ENCODE data around the gene KCTD6. TPM values are rescaled to one million over a fixed set of nuclear protein-coding genes. Genes with fewer than 3 reads are reported as not detected.
A peak's percentile ranks its signal among the peaks of the same experiment; 100 is the strongest.

Gene KCTD6
- total RNA-seq (10 to 100 TPM; 14.9 to 19.8 TPM), polyA plus RNA-seq (ENCODE audit: insufficient read depth, low read depth, low replicate concordance) (9.5 TPM)
- long read RNA-seq, donor 1, transcript KCTD6-202 (3 exons, 1,533 nt): major isoform, 8 of 10 reads
- long read RNA-seq, donor 1, partial matches to known transcripts: 0 of 10 reads
- long read RNA-seq, donor 1, other reads (novel, unspliced or antisense): 0 of 10 reads
- long read RNA-seq, donor 2, transcript KCTD6-202 (3 exons, 1,533 nt): major isoform, 10 of 11 reads
- long read RNA-seq, donor 2, partial matches to known transcripts: 0 of 11 reads
- long read RNA-seq, donor 2, other reads (novel, unspliced or antisense): 0 of 11 reads

GRCh38 chr3:58491506-58492402, at the start of gene KCTD6:
Gene KCTD6, plus strand, starts transcription at chr3:58492096. Its CDS starts 6,660 bp downstream, at chr3:58498756.
- Histone ChIP-seq H3K36me3 (ENCODE audit: low read depth, missing control alignments) (no peaks in the 10 kb centered on the region), H3K27ac (peak within 1 kb of the TSS; percentile 85 to 91), H3K4me1 (peaks cover 21% of the 10 kb centered on the region), H3K4me3 (peak within 1 kb of the TSS; percentile 76 to 87), H3K9me3 (no peaks in the 10 kb centered on the region), H3K27me3 (no peaks in the 10 kb centered on the region)
- TF ChIP-seq POLR2A (IDR thresholded peaks at IDR 0.05) (no peak), CTCF (IDR thresholded peaks at IDR 0.05) (peak; percentile 56 to 91 (median 67))
- DNase-seq: peak; percentile 93
- WGBS, 2 donors: 3 to 4% methylated on average over 6 of the region's 104 CpGs
- intact Hi-C loops (cut with DNase I; ENCODE audit: low total_unique reads): loop anchor here (5.0 kb wide), 1 partner anchor 159 kb away; the partner anchor contains the start of gene PXK

GRCh38 chr3:58452176-58452575, 39.7 kb upstream of the KCTD6 start:
- H3K4me1 ChIP-seq: no peaks in the 10 kb centered on the region
- H3K36me3 ChIP-seq (ENCODE audit: low read depth, missing control alignments): no peaks in the 10 kb centered on the region
- no peak for DNase-seq
- 60 to 65% methylated on average over 1 of the region's 1 CpG for WGBS, 2 donors
- H3K9me3 ChIP-seq: no peaks in the 10 kb centered on the region
- H3K27me3 ChIP-seq: no peaks in the 10 kb centered on the region
- intact Hi-C loops (cut with DNase I; ENCODE audit: low total_unique reads): no loop called here
- no peak for TF ChIP-seq CTCF (IDR thresholded peaks at IDR 0.05)
- TF ChIP-seq POLR2A (IDR thresholded peaks at IDR 0.05): no peak
- no peak overlapping the region for H3K27ac ChIP-seq
- no peak overlapping the region for H3K4me3 ChIP-seq

GRCh38 chr3:58459160-58459559, 32.7 kb upstream of the KCTD6 start:
- Histone ChIP-seq H3K9me3 (no peaks in the 10 kb centered on the region), H3K27ac (no peak overlapping the region), H3K36me3 (ENCODE audit: low read depth, missing control alignments) (no peaks in the 10 kb centered on the region), H3K4me3 (no peak overlapping the region), H3K27me3 (no peaks in the 10 kb centered on the region), H3K4me1 (peaks cover 6% of the 10 kb centered on the region)
- no peak for DNase-seq
- intact Hi-C loops (cut with DNase I; ENCODE audit: low total_unique reads): no loop called here
- TF ChIP-seq POLR2A (IDR thresholded peaks at IDR 0.05) (no peak), CTCF (IDR thresholded peaks at IDR 0.05) (no peak)
- WGBS, 2 donors: 79 to 84% methylated on average over 4 of the region's 4 CpGs

GRCh38 chr3:58462829-58463180, 29.1 kb upstream of the KCTD6 start:
- H3K4me3 ChIP-seq: no peak overlapping the region
- no peaks in the 10 kb centered on the region for H3K9me3 ChIP-seq
- no peaks in the 10 kb centered on the region for H3K27me3 ChIP-seq
- no peak for TF ChIP-seq CTCF (IDR thresholded peaks at IDR 0.05)
- TF ChIP-seq POLR2A (IDR thresholded peaks at IDR 0.05): no peak
- no peak for DNase-seq
- no peaks in the 10 kb centered on the region for H3K36me3 ChIP-seq (ENCODE audit: low read depth, missing control alignments)
- H3K4me1 ChIP-seq: peaks cover 6% of the 10 kb centered on the region
- intact Hi-C loops (cut with DNase I; ENCODE audit: low total_unique reads): no loop called here
- 57 to 67% methylated on average over 4 of the region's 4 CpGs for WGBS, 2 donors
- no peak overlapping the region for H3K27ac ChIP-seq

Measured in testis (tissue), 5 donors.